HUES64 (cell line): ENCODE results near the gene LRRC1. TPM values are rescaled to one million over a fixed set of nuclear protein-coding genes. Genes with fewer than 3 reads are reported as not detected.
A peak's percentile ranks its signal among the peaks of the same experiment; 100 is the strongest.

Source experiments
- H3K27ac ChIP-seq: 2 replicates; pipeline ENCODE4 v1.7.0; 2013; ENCODE audit warnings: low read depth, low read length, inconsistent platforms
- H3K27me3 ChIP-seq: 2 replicates; pipeline ENCODE4 v1.6.1; 2013; ENCODE audit warnings: mild to moderate bottlenecking, low read length; ENCODE audit not compliant: insufficient read depth
- H3K36me3 ChIP-seq: 2 replicates; pipeline ENCODE4 v1.6.1; 2013; ENCODE audit warnings: mild to moderate bottlenecking, low read length; ENCODE audit not compliant: insufficient read depth
- H3K4me1 ChIP-seq: 2 replicates; pipeline ENCODE4 v1.6.1; 2013; ENCODE audit warnings: mild to moderate bottlenecking, low read length, moderate library complexity; ENCODE audit not compliant: insufficient read depth
- H3K4me3 ChIP-seq: 2 replicates; pipeline ENCODE4 v1.5.1; 2013; ENCODE audit warnings: mild to moderate bottlenecking, low read length, moderate library complexity
- H3K9ac ChIP-seq: 2 replicates; pipeline ENCODE4 v1.6.1; 2013; ENCODE audit warnings: mild to moderate bottlenecking, low read depth, low read length
- H3K9me3 ChIP-seq: 2 replicates; pipeline ENCODE4 v1.6.1; 2013; ENCODE audit warnings: low read depth, low read length; ENCODE audit not compliant: insufficient read depth
- WGBS: fragments of 150-250, 120-280 bp; methylation state at CpG from one replicate; pipeline ENCODE4 v1.1.7; 2013; ENCODE audit warnings: missing lambda C conversion rate; 5-methylcytosine and 5-hydroxymethylcytosine counted together
- polyA plus RNA-seq, 2 experiments: library from polyadenylated mRNA; stranded (reverse); fragments of 50-300 nt; gene quantifications; one replicate each; pipeline ENCODE4 v1.2.3, GENCODE V29; 2013

The LRRC1 gene
- 8.0 TPM for polyA plus RNA-seq (2013, experiment 1 of 2)
- 7.4 TPM for polyA plus RNA-seq (2013, experiment 2 of 2)

DNA sequence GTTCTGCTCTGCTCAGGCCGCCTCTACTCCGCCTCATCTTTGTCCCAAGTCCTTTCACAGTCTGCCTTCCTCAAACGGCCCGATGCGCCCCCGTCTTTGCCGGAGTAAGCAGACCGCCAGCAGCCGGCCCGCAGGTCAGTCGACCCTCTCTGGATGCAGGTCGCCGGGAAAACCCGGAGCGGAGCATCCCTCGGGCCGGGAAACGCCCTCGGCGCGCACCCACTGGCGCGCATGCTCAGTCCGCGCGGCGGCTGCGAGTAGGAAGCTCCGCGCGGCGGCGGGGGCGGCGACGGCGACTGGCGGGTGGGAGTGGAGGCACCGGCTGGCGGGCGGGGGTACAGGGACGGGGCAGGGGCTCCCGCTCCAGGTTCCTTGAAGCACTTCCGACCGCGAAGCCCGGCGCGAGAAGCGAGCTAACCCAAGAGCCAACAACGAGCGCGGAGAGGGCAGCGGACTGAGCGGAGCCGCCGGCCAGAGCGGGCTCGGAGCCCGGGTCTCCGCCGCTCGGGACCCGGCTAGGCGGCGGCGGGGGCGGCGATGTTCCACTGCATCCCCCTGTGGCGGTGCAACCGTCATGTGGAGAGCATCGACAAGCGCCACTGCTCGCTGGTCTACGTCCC lies at the start of gene LRRC1:
Gene LRRC1, plus strand, starts transcription at position 286 of the 620 bp plus-strand sequence. Its CDS starts 252 bp downstream, at position 538.
- Histone ChIP-seq H3K4me1 (peaks cover 12% of the 10 kb centered on the region; the same call in 1 of the 2 replicates), H3K36me3 (no peaks in the 10 kb centered on the region), H3K27me3 (peaks cover 46% of the 10 kb centered on the region), H3K27ac (peak within 1 kb of the TSS; percentile 53), H3K9ac (peak within 1 kb of the TSS; percentile 75), H3K4me3 (peak within 1 kb of the TSS; percentile 96), H3K9me3 (0 out of 2 replicates have a peak, but pooled peaks cover 3% of the 10 kb centered on the region)
- under 1% methylated on average over 75 of the region's 75 CpGs for WGBS

DNA sequence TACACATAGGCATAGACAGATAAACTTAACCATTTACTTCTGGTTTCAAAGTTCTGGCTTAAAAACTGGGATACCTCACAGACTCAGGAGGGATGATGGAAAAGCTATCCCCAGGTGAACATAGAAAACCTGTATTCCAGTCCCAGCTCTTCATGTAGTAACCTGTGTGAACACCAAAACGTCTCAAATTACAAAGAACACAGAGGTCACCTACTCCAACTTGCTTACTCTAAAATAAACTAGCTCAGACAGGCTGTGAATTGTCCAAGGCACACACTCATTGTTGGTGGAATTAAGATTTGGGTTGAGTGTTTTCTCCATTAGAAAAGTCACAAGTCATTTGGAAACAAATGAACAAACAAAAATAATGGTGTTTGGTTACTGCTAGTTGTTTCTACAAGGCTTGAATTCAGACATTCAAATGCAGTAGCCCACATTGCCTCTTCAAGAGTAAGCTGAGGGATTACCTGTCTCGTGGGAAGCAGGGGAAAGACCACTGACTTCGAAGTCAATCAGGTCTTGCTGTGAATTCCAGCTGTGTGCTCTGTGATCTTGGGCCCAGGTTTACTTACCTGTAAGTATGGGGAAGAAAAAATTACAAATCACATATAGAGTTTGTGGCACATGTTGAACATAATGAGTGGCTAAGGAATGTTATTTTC lies 48.2 kb upstream of the LRRC1 start:
- Histone ChIP-seq H3K27ac (no peak overlapping the region), H3K27me3 (no peaks in the 10 kb centered on the region), H3K9me3 (no peaks in the 10 kb centered on the region), H3K4me3 (no peak overlapping the region), H3K4me1 (peaks cover 6% of the 10 kb centered on the region), H3K9ac (no peak overlapping the region), H3K36me3 (no peaks in the 10 kb centered on the region)
- 50% methylated on average over 3 of the region's 3 CpGs for WGBS

DNA sequence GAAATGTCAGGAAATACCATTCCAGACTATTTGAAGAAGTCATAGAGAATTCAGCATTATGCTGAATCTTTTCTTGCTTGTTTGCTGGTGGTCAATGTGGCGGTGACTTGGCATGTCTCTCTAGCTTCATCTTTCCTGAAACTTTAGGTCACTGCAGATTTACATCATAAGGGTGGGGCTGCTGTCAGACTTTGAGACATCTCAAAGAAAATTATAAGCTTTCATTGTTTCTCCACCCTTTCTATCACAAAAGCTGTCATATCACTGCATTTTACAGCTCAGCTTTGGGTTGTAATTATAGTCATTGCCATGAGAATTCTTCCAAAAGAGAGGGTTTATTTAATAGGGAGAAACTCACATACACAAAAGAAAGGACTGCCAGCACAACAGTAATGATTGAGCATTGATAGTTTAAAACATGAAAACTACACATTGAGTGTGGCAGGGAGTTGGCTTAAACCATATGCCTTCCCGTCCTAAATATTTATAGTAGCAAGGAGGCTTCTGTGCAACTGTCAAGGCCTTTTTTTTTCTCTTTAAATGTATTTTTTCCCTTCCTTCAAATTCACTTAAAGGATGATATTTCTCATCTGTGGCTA lies 44.7 kb upstream of the LRRC1 start:
- no peaks in the 10 kb centered on the region for H3K36me3 ChIP-seq
- H3K27ac ChIP-seq: no peak overlapping the region
- H3K9ac ChIP-seq: no peak overlapping the region
- H3K4me3 ChIP-seq: no peak overlapping the region
- no peaks in the 10 kb centered on the region for H3K27me3 ChIP-seq
- H3K9me3 ChIP-seq: no peaks in the 10 kb centered on the region
- peaks cover 6% of the 10 kb centered on the region for H3K4me1 ChIP-seq
- WGBS: 95% methylated on average over 2 of the region's 2 CpGs

DNA sequence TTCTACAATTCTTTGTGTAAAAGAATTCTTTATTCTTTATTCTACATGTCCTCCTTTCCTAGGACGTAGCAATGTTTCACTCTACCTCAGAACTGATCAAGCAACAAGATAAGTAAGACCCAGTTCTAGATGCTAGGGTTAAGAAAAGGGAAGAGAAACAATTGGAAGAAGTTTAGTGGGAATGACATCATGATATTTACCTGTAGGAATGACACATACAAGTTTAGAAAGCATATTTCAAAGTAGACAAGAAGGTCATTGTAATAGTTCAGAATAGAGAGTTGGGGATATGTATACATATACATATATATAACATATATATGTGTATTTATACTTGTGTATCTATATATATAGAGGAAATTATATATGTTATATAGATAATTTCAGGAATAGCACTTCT lies 43.4 kb upstream of the LRRC1 start:
- Histone ChIP-seq H3K36me3 (no peaks in the 10 kb centered on the region), H3K4me1 (peaks cover 3% of the 10 kb centered on the region), H3K27ac (no peak overlapping the region), H3K9me3 (no peaks in the 10 kb centered on the region), H3K4me3 (no peak overlapping the region), H3K9ac (no peak overlapping the region), H3K27me3 (no peaks in the 10 kb centered on the region)
- WGBS: no CpG with 5 or more reads among the region's 1 CpG

DNA sequence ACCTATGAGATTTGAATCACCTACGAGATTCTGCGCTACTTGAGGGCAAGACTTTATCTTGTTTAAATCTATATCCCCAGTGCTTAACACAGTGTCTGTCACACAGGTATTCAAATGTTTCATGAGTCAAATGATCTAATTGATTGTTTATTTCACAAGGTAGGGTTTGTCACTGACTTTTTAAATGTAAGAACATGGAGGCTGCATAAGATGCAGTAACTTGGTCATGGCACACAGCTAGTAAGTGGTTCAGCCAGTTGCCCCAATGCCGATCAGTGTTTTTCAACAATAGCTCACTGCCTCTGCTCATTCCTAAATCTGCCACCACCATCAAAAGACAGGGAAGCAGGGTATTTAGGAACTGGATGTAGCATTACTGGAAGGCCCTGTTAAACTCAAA lies 42.4 kb upstream of the LRRC1 start:
- WGBS: 96% methylated on average over 3 of the region's 3 CpGs
- H3K4me3 ChIP-seq: no peak overlapping the region
- H3K9me3 ChIP-seq: no peaks in the 10 kb centered on the region
- no peak overlapping the region for H3K27ac ChIP-seq
- no peaks in the 10 kb centered on the region for H3K36me3 ChIP-seq
- H3K4me1 ChIP-seq: no peaks in the 10 kb centered on the region
- H3K9ac ChIP-seq: no peak overlapping the region
- H3K27me3 ChIP-seq: no peaks in the 10 kb centered on the region

DNA sequence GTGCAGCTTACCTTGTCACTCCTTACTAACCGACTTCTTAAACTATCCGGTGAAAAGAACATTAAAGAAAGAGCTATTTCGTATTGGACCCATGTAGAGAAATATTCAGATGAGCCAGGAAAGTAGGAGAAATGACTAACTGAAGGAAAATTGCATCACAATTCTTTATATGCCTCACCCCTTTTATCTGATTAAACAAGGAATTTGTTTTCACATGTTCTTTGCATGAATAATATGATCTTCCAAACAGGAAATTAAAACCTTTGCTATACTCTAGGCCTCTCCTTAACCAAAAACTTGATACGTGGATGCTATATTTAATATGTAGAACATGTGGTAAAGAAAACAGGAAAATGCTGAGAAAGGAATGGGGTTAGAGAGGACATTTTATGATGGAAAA lies 41.9 kb upstream of the LRRC1 start:
- 95% methylated on average over 4 of the region's 4 CpGs for WGBS

DNA sequence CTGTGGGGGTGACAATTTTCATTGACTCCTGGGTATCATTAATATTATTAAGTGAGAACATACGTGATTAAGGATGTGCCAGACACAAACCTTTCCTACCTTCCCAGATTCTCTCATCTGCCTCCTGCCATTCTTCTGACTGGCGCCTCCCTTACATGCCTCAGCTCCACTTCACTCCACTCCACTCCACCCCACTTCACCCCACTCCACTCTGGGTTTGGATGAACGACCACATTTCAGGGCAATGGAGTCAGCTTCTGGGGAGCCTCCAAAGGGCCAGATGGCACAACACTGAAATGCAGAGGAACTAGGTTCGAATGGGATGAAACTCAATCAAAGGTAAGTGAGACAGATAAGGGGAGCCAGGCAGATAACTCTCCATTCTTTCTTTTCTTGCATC lies 40.5 kb upstream of the LRRC1 start:
- Histone ChIP-seq H3K36me3 (no peaks in the 10 kb centered on the region), H3K4me3 (no peak overlapping the region), H3K9me3 (no peaks in the 10 kb centered on the region), H3K27ac (no peak overlapping the region), H3K27me3 (no peaks in the 10 kb centered on the region), H3K9ac (no peak overlapping the region), H3K4me1 (no peaks in the 10 kb centered on the region)
- WGBS: 93% methylated on average over 4 of the region's 4 CpGs

More for the DNA sequence above, 41.9 kb upstream of the LRRC1 start:
- Histone ChIP-seq H3K9ac (no peak overlapping the region), H3K4me3 (no peak overlapping the region), H3K36me3 (no peaks in the 10 kb centered on the region), H3K27ac (no peak overlapping the region), H3K27me3 (no peaks in the 10 kb centered on the region), H3K9me3 (no peaks in the 10 kb centered on the region), H3K4me1 (no peaks in the 10 kb centered on the region)

DNA sequence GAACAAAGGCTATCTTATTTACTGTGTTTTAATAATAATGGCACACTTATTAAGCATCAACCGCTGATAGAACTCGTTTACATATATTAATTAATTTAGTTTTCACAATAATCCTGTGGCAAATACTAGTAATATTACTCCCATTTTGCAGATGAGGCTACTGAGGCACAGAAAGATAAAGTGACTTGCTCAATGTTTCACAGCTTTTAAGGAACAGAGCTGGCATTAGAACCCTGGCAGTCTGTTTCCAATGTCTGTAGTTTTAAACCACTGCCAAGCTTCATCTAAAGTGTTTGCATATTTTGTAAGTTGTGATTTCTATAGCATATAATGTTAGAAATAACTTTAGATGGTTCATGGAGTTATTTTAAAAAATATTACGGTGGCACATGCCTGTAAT lies 38.4 kb upstream of the LRRC1 start:
- no peak overlapping the region for H3K9ac ChIP-seq
- no peaks in the 10 kb centered on the region for H3K4me1 ChIP-seq
- 100% methylated on average over 1 of the region's 3 CpGs for WGBS
- H3K27me3 ChIP-seq: no peaks in the 10 kb centered on the region
- H3K36me3 ChIP-seq: no peaks in the 10 kb centered on the region
- H3K9me3 ChIP-seq: no peaks in the 10 kb centered on the region
- no peak overlapping the region for H3K27ac ChIP-seq
- H3K4me3 ChIP-seq: no peak overlapping the region

DNA sequence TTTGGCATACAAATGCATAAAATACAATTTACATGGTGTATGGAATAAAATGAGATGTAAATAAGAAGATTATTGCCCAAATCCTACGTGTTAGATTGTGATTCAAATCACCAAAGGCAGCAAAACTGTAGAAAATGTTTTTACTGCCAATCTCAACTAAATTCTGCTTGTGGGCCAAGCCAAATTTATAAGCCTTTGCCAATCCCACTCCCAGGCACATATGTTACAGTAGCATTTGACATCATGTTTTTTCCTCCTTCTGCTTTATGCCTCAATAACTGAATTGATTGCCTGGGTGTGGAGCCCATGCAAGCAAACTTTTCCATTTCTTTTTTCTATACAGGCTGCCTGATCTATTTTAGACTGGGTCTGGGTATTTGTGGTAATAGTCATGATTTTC lies 36.3 kb upstream of the LRRC1 start:
- Histone ChIP-seq H3K36me3 (no peaks in the 10 kb centered on the region), H3K27me3 (no peaks in the 10 kb centered on the region), H3K27ac (no peak overlapping the region), H3K4me3 (no peak overlapping the region), H3K4me1 (no peaks in the 10 kb centered on the region), H3K9me3 (no peaks in the 10 kb centered on the region), H3K9ac (no peak overlapping the region)
- WGBS: 94% methylated on average over 1 of the region's 1 CpG

DNA sequence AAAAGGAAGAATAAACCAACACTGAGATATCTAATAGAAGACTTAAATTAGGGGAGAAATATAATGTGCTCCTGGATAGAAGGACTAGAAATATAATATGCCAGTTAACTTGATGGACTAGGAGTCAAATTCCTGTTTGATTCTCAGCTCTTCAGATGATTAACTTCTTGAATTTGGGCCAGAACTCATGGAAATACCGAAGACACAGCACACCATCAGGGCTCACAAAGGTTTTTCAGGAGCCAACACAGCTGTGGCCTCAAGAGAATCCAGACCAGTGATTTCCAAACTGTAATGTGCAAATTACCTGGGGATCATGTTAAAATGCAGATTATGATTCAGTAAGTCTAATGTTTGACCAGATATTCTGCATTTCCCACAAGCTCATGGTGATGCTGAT lies 33.8 kb upstream of the LRRC1 start:
- no peaks in the 10 kb centered on the region for H3K9me3 ChIP-seq
- H3K9ac ChIP-seq: no peak overlapping the region
- no peak overlapping the region for H3K27ac ChIP-seq
- H3K4me3 ChIP-seq: no peak overlapping the region
- no peaks in the 10 kb centered on the region for H3K4me1 ChIP-seq
- WGBS: 93% methylated on average over 1 of the region's 1 CpG
- H3K36me3 ChIP-seq: no peaks in the 10 kb centered on the region
- no peaks in the 10 kb centered on the region for H3K27me3 ChIP-seq

DNA sequence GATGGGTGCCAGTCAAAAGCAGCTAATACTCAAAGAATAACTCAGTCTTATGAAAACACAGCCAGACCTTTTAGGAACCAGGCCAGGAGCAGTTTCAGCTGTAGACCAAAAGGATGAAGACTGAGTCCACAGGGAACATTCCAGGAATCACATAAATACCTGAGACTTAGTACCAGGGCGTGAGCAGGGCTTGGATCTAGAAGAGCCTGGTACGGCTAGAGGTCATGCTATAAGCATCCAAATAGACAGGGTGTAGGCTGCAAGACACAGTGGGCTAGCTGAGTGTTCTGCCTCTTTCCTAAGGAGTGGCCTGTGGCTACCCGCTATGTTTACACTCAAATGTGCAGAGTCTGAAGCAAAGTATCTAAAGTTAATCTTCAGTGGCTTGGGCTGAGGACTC lies 29.5 kb upstream of the LRRC1 start:
- WGBS: 94% methylated on average over 3 of the region's 3 CpGs
- no peak overlapping the region for H3K27ac ChIP-seq
- no peak overlapping the region for H3K4me3 ChIP-seq
- H3K9ac ChIP-seq: no peak overlapping the region
- no peaks in the 10 kb centered on the region for H3K9me3 ChIP-seq
- no peaks in the 10 kb centered on the region for H3K4me1 ChIP-seq
- no peaks in the 10 kb centered on the region for H3K36me3 ChIP-seq
- no peaks in the 10 kb centered on the region for H3K27me3 ChIP-seq
